ENCODE measurements around the gene SLC13A3.

SLC13A3 gene

GRCh38 chr20:46551522-46552381, 99.5 kb downstream of the SLC13A3 start:
- Histone ChIP-seq H3K4me2 (ENCODE audit: low read depth, low read length, poor library complexity, severe bottlenecking) (no peak overlapping the region), H2AFZ (ENCODE audit: low read depth, low read length, severe bottlenecking) (no peak overlapping the region), H3K4me3 (ENCODE audit: insufficient read depth, low read length, poor library complexity, severe bottlenecking) (no peak overlapping the region), H3F3A (ENCODE audit: insufficient read depth) (no peaks in the 10 kb centered on the region), H3K27me3 (ENCODE audit: low read length) (no peaks in the 10 kb centered on the region), H4K20me1 (ENCODE audit: low read depth, low read length) (no peaks in the 10 kb centered on the region), H3K27ac (ENCODE audit: low read depth, low read length) (no peak overlapping the region), H3K9me2 (replicated peaks; ENCODE audit: insufficient read depth, low read length) (no peaks in the 10 kb centered on the region), H3K9me3 (ENCODE audit: insufficient read depth, low read length) (no peaks in the 10 kb centered on the region), H3K79me2 (ENCODE audit: insufficient read depth, low read length) (no peaks in the 10 kb centered on the region), H3K9ac (ENCODE audit: low read length) (no peak overlapping the region), H3K36me3 (ENCODE audit: low read length) (no peaks in the 10 kb centered on the region)
- TF ChIP-seq EZH2phosphoT487 (conservative IDR thresholded peaks at IDR 0.05; ENCODE audit: low read length) (no peak), CTCF (IDR thresholded peaks at IDR 0.05; ENCODE audit: insufficient read depth, low read length, poor library complexity, severe bottlenecking) (no peak)

- H3F3A ChIP-seq (ENCODE audit: insufficient read depth) = no peaks in the 10 kb centered on the region
- no peaks in the 10 kb centered on the region for H3K9me2 ChIP-seq (replicated peaks; ENCODE audit: insufficient read depth, low read length)
- no peak within 1 kb of the TSS for H3K9ac ChIP-seq (ENCODE audit: low read length)
- H3K27ac ChIP-seq (ENCODE audit: low read depth, low read length) = no peak within 1 kb of the TSS
- no peaks in the 10 kb centered on the region for H4K20me1 ChIP-seq (ENCODE audit: low read depth, low read length)
- H3K36me3 ChIP-seq (ENCODE audit: low read length) = no peaks in the 10 kb centered on the region
- no peaks in the 10 kb centered on the region for H3K27me3 ChIP-seq (ENCODE audit: low read length)
- TF ChIP-seq CTCF (IDR thresholded peaks at IDR 0.05; ENCODE audit: insufficient read depth, low read length, poor library complexity, severe bottlenecking) (no peak), EZH2phosphoT487 (conservative IDR thresholded peaks at IDR 0.05; ENCODE audit: low read length) (no peak)
- H3K9me3 ChIP-seq (ENCODE audit: insufficient read depth, low read length) = no peaks in the 10 kb centered on the region
- H3K79me2 ChIP-seq (ENCODE audit: insufficient read depth, low read length) = no peaks in the 10 kb centered on the region
- no peak within 1 kb of the TSS for H3K4me2 ChIP-seq (ENCODE audit: low read depth, low read length, poor library complexity, severe bottlenecking)
- no peak within 1 kb of the TSS for H2AFZ ChIP-seq (ENCODE audit: low read depth, low read length, severe bottlenecking)
- no peak within 1 kb of the TSS for H3K4me3 ChIP-seq (ENCODE audit: insufficient read depth, low read length, poor library complexity, severe bottlenecking)
Observed at GRCh38 chr20:46550461-46550860, 100.8 kb downstream of the SLC13A3 start, which contains the start of gene OCSTAMP. Gene OCSTAMP, minus strand, starts transcription at chr20:46550654. Its CDS starts 94 bp downstream, at chr20:46550560.

DNA sequence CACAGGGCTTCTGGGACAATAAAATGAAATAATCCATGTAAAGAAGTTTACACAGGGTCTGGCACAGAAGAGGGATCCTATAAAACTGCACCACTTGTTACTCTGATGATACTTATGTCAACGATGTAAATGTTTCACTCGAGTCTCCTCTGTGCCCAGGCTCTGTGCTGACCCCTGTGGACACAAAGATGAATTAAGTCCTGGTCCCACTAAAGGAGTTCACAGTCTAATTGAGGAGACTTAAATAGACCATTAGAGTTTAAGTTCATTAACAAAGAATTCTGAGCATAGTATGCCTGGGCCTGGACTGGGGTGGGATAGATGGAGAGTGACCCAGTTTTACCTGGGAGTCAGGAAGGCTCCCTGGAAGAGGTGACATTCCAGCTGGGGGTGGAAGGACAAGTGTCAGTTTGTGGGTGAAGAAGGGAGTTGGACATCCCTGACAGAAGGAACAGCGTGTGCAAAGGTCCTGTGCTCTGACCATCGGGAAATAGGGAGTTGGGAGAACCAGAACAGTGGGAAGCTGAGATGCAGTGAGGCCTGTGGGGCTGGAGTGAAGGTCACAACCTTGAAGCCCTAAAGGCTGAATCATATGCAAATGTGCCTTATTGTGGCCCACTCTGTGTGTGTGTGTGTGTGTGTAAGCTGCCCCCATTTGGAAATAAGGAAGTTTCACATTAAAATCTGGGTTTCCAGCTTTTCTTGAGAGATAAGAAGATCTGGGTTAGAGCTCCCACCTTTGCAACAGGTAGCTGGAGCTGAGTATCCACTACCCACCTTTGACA, 101.9 kb downstream of the SLC13A3 start:
- H3K27me3 ChIP-seq (ENCODE audit: low read length) = no peaks in the 10 kb centered on the region
- H3K4me2 ChIP-seq (ENCODE audit: low read depth, low read length, poor library complexity, severe bottlenecking) = no peak overlapping the region
- H3K9me3 ChIP-seq (ENCODE audit: insufficient read depth, low read length) = no peaks in the 10 kb centered on the region
- no peaks in the 10 kb centered on the region for H3F3A ChIP-seq (ENCODE audit: insufficient read depth)
- H2AFZ ChIP-seq (ENCODE audit: low read depth, low read length, severe bottlenecking) = no peak overlapping the region
- no peak for TF ChIP-seq EZH2phosphoT487 (conservative IDR thresholded peaks at IDR 0.05; ENCODE audit: low read length)
- TF ChIP-seq CTCF (IDR thresholded peaks at IDR 0.05; ENCODE audit: insufficient read depth, low read length, poor library complexity, severe bottlenecking) = no peak
- no peak overlapping the region for H3K9ac ChIP-seq (ENCODE audit: low read length)
- no peaks in the 10 kb centered on the region for H3K79me2 ChIP-seq (ENCODE audit: insufficient read depth, low read length)
- no peak overlapping the region for H3K27ac ChIP-seq (ENCODE audit: low read depth, low read length)
- no peaks in the 10 kb centered on the region for H3K9me2 ChIP-seq (replicated peaks; ENCODE audit: insufficient read depth, low read length)
- H3K36me3 ChIP-seq (ENCODE audit: low read length) = no peaks in the 10 kb centered on the region
- H4K20me1 ChIP-seq (ENCODE audit: low read depth, low read length) = no peaks in the 10 kb centered on the region
- no peak overlapping the region for H3K4me3 ChIP-seq (ENCODE audit: insufficient read depth, low read length, poor library complexity, severe bottlenecking)
